T47D (cell line): ENCODE measurements around the gene SRGAP2C.
"Not testable (repeated sequence)": the region's sequence is repeated elsewhere in the genome, so short reads cannot be mapped to it uniquely, and the experiment has no call there.

Experiments used
- DNase-seq, 2 experiments: peaks; one replicate each; pipeline versions ENCODE4 v3.0.0 to v3.0.0-alpha.2; 2011 to 2012; ENCODE audit warnings: low read depth in 1 of 2, low spot score in 1 of 2
- in situ Hi-C: cut with HindIII; loops from 2 replicates; pipeline ENCODE4 v1.10.0; 2016; ENCODE audit warnings: low sequenced_read_pairs, low pct_unique_long_range_greater_than_20kb

Gene SRGAP2C

DNA sequence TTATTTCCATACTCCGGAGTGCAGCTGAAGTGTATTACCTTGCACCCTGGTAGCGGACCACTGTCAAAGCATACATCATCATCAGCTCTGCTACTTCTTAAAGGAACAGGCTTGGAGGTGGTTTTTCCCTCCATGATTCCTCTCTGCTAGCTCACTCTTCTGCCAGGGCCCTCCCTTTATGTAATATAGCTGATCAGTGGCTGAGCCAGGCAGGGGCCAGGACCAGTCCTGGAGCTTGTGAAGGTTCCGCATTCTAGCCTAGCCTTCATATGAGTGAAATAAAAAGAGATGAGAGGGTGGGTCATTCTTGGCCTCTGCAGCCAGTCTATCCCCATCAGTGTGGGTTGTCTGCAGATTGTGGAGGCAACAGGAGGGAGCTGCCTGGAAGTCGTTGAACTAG, 200.0 kb downstream of the SRGAP2C start:
- in situ Hi-C loops, DNase-seq: not testable (repeated sequence)

DNA sequence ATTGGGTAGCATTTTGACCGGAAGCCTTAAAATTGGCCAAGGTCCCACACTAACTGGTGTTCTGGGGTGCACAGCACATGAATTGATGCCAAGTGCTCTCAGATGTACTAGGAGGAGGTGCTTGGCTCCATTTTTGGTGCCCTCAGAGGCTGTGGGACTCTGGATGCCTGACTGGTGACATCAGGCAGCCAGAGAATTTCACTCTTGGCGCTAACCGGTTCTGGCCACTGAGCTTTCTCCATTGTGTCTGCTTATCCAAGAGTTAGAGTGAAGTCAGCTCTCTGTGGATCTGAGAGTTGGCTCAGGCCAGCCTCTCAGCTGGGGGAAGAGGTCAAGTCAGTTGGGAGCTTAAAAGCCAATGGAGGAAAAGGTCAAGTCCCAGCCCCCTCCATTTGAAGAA, 200.4 kb downstream of the SRGAP2C start:
- in situ Hi-C loops, DNase-seq: not testable (repeated sequence)

DNA sequence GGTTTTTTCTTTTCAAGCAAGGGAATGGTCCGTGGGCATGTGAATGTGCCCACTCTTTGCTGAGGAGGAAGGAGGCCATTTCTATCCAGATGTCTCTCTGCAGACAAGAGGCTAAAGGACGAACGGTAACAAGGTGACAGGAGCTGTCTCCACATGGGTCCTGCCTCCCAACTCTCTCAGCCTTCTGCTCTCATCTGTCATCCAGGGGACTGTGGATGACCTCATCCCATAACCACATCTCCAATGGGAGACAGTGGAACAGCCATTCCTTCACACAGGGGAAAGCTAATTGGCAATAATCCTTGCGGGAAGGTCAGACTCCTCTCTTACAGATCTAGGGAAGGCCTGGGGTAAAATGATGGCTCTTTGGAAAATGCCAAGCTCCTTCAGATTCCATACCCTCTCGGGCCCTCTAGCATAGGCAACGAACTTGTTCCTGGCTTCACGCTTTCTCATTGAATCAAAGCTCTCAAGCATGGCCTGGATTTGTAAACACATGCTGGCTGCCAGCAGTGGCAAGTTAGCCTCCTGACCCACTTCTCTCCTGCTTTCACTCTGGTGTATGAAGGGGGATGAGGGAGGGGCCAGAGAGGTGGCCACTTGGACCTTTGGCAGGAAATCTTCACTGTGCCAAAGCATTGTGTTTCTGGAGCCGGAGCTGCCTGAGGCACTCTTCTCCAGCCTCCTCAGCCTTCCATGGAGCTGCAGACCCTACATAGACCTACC, 201.0 kb downstream of the SRGAP2C start:
- DNase-seq, in situ Hi-C loops: not testable (repeated sequence)

DNA sequence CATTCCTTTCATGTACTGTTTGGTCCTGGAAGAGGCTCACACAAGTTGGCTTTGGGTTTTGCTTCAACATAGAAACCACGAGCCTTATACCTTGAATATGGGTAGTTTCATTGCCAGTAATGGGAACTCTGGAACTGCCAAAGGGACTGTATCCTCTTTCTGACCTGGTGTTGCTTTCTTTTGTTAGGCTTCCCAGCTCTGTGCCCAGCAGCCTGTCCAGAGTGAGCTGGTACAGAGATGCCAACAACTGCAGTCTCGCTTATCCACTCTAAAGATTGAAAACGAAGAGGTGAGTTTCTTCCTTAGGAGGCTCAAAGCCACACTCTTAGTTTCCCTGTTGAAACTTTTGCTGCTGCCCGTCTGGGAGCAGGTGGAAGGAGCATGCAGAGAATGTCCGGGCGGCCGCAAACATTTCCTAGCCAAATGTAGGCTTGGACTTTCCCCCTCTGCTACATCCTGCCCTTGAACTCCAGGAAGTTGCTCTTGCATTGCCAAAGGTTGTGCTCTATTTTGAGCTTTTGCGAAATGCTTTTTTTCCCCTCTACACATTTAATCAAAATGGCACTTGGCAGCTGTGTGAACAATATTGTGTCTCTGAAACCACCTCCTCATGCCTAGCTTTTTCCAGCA, 201.7 kb downstream of the SRGAP2C start:
- in situ Hi-C loops: not testable (repeated sequence)

DNA sequence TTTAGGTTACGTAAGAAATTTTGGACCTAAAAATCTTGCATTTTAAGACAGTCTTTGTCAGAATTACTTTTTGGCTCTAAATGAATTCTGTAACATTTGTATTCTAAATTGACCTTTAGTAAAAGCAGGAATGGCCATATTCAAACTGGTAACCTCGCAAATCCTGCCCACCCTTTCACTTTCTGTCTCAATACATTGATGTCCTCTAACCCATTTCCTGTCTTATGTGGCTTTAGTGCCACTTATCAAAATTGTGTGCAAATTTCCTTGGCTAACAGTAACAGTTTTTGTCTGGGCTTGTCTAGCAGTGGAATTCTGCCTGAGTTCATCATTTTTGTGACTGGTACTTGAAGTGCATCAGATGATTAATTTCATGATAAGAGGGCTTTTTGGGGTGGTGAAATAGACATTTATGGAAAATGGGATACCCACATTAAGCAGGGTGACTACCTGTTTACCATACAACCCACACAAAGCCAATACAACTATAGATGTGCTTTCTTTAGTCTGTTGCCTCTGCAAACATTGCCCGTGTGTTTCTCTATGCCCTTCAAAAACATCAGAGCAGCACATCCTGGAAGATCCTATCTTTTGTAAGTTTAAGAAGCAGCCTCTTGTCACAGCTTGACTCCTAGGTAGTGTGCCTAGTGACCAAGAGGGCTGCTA, 205.3 kb downstream of the SRGAP2C start:
- DNase-seq, in situ Hi-C loops: not testable (repeated sequence)

More for the DNA sequence above, 201.7 kb downstream of the SRGAP2C start:
- not testable (repeated sequence) for DNase-seq

DNA sequence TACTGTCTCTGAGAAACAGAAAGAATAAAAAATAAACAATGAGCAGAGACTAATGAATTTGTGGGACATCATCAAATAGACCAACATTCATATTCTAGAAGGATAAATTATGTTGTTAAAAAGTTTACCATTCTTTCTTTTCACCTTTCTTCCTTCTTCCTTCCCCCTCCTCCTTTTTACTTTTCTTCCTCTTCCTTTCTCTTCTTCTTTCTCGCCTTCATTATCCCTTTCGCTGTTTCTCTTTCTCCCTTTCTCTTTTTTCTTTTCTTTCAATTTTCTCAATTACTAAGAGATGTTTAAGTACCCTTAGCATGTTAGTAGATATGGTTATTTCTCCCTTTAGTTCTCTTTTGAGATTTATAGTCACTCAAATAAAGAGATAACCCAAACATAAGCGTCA, 207.4 kb downstream of the SRGAP2C start:
- in situ Hi-C loops, DNase-seq: not testable (repeated sequence)

DNA sequence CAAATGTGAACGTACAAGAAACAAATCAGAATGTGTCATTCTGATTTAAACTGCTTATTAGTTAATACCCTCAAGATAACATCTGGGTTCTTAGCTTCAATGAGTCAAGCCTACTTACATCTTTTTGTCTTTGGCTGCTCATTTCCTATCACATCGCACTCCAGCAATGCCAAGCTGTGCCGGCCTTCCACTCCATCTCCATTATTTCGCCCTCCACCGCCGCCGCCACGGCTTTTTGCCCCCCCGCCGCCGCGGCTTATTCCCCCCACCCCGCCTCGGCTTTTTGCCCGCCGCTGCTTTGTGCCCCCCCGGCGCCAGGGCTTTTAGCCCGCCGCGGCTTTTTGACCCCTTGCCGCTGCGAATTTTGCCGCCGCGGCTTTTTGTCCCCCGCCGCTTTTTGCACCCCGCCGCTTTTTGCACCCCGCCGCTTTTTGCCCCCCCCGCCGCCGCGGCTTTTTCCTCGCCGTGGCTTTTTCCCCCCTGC, 211.0 kb downstream of the SRGAP2C start:
- DNase-seq, in situ Hi-C loops: not testable (repeated sequence)

DNA sequence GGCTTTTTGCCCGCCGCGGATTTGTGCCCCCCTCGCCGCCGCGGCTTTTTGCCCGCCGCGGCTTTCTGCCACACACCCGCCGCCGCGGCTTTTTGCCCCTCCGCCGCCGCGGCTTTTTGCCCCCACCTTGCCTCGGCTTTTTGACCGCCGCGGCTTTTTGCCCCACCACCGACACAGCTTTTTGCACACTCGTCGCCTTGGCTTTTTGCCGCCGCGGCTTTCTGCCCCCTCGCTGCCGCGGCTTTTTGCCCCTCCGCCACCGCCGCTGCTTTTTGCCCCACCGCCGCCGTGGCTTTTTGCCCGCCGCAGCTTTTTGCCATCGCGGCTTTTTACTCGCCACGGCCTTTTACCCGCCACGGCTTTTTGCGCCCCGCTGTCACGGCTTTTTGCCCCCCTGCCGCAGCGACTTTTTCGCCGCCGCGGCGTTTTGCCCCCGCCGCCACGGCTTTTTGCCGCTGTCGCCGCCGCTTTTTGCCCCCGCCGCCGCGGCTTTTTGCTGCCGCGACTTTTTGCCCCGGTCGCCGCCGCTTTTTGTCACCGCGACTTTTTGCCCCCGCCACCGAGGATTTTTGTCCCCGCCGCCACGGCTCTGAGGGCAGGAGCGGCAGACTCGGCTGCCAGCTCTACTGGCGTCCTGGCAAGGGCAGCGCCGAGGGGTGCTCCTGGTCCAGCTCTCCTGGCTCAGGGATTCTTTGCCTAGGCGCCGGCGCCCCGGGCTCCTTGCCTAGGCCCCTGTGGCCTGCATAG, 211.7 kb downstream of the SRGAP2C start:
- DNase-seq, in situ Hi-C loops: not testable (repeated sequence)

DNA sequence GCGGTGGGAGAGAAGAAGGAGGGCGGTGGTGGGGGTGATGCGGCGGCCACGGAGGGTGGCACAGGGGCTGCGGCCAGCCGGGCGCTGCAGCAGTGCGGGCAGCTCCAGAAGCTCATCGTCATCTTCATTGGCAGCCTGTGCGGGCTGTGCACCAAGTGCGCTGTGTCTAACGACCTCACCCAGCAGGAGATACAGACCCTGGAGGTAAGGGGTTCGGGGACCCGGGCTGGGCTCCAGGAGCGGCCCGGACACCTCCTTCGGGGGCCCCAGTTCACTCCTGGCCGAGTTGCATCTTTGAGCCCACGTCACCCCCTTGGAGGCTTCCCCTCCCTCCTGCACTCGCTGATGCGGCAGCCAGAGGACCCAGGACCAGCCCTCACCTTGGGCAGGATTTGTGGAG, 212.3 kb downstream of the SRGAP2C start:
- DNase-seq, in situ Hi-C loops: not testable (repeated sequence)

DNA sequence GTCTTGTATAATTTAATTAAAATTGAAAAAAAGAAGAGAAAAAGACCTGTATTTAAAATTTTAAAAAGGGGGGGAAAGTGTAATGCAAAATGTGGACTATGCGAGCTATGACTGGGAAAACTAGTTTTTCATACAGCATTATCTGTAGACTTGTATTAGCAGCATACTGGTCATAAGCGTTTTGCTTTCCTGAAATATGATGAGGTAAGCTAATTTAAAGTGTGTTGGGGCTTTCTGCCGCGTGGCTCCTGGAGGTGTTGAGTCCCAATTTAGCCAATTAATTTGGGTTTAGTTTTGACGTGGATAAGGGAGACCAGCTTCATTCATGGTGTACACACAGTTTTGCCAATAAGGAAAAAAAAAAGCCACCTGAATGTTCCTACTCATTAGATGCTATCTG, 214.4 kb downstream of the SRGAP2C start:
- DNase-seq, in situ Hi-C loops: not testable (repeated sequence)

DNA sequence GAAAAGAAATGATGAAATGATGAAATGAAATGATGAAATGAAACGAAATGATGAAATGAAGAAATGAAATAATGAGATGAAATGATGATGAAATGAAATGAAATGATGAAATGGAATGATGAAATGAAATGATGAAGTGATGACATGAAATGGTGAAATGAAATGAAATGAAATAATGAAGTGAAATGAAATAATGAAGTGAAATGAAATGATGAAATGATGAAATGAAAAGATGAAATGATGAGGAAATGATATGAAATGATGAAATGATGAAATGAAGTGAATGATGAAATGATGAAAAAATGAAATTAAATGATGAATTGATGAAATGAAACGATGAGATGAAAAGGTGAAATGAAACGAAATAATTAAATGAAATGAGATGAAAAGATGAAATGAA, 215.3 kb downstream of the SRGAP2C start:
- in situ Hi-C loops, DNase-seq: not testable (repeated sequence)

DNA sequence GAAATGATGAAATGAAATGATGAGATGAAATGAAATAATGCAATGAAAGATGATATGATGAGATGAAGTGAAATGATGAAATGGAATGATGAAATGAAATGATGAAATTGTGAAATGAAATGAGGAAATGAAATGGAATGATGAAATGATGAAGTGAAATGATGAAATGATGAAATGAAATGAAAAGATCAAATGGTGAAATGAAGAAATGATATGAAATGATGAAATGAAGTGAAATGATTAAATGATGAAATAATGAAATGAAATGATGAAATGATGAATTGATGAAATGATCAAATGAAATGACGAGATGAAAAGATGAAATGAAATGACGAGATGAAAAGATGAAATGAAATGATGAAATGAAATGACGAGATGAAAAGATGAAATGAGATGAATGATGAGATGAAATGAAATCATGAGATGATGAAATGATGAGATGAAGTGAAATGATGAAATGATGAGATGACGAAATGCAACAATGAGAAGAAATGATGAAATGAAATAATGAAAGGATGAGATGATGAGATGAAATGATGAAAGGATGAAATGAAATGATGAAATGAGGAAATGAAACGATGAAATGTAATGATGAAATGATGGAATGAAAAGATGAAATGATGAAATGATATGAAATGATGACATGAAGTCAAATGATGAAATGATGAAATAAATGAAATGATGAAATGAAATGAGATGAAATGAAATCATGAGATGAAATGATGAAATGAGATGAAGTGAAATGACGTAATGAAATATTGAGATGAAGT, 216.0 kb downstream of the SRGAP2C start:
- in situ Hi-C loops, DNase-seq: not testable (repeated sequence)

DNA sequence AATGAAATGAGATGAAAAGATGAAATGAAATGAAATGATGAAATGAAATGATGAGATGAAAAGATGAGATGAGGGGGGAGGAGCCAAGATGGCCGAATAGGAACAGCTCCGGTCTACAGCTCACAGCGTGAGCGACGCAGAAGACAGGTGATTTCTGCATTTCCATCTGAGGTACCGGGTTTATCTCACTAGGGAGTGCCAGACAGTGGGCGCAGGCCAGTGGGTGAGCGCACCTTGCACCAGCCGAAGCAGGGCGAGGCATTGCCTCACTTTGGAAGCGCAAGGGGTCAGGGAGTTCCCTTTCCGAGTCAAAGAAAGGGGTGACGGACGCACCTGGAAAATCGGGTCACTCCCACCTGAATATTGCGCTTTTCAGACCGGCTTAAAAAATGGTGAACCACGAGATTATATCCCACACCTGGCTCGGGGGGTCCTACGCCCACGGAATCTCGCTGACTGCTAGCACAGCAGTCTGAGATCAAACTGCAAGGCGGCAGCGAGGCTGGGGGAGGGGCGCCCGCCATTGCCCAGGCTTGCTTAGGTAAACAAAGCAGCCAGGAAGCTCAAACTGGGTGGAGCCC, 216.7 kb downstream of the SRGAP2C start:
- DNase-seq, in situ Hi-C loops: not testable (repeated sequence)

DNA sequence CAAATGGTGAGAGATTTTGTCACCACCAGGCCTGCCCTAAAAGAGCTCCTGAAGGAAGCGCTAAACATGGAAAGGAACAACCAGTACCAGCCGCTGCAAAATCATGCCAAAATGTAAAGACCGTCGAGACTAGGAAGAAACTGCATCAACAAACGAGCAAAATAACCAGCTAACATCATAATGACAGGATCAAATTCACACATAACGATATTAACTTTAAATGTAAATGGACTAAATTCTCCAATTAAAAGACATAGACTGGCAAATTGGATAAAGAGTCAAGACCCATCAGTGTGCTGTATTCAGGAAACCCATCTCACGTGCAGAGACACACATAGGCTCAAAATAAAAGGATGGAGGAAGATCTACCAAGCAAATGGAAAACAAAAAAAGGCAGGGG, 218.5 kb downstream of the SRGAP2C start:
- in situ Hi-C loops, DNase-seq: not testable (repeated sequence)
